H1 (cell line): ENCODE data around the gene ELMO1. TPM values are rescaled to one million over a fixed set of nuclear protein-coding genes. Genes with fewer than 3 reads are reported as not detected.

Source experiments
- CTCF ChIA-PET: fragments of 300-600 bp; sonication (Branson Sonifier 250); formaldehyde crosslinking; loops from one replicate; lab custom pipeline; 2021; ENCODE audit not compliant: partially characterized antibody; lab: Charles Lee
- POLR2A ChIA-PET: fragments of 300-600 bp; sonication (Branson Sonifier 250); formaldehyde crosslinking; loops from one replicate; lab custom pipeline; 2021; ENCODE audit warnings: inconsistent platforms; ENCODE audit not compliant: partially characterized antibody; lab: Charles Lee
- DNase-seq, 2 experiments: peaks; one replicate each; pipeline versions ENCODE4 v3.0.0 to v3.0.0-alpha.2; 2010 to 2022; ENCODE audit warnings: low spot score in 2 of 2, low read depth in 1 of 2, mixed read lengths in 1 of 2
- FAIRE-seq: peaks from 2 replicates; lab custom pipeline; 2011; peaks lifted over from hg19 to GRCh38; lab: Jason Lieb, UNC
- H2AFZ ChIP-seq: 2 replicates; pipeline ENCODE4 v1.8.1; 2012; ENCODE audit warnings: low read length, inconsistent platforms
- H2AK5ac ChIP-seq: 2 replicates; pipeline ENCODE4 v1.6.1; 2013; ENCODE audit warnings: low read depth, low read length
- H2BK120ac ChIP-seq: replicated peaks from 2 replicates; pipeline ENCODE3; 2013; ENCODE audit warnings: low read depth, low read length, inconsistent platforms
- H2BK12ac ChIP-seq: 2 replicates; pipeline ENCODE4 v1.6.1; 2013; ENCODE audit warnings: low read depth, low read length
- H2BK15ac ChIP-seq: 2 replicates; pipeline ENCODE4 v1.6.1; 2013; ENCODE audit warnings: low read length
- H2BK20ac ChIP-seq: 2 replicates; pipeline ENCODE4 v1.6.1; 2013; ENCODE audit warnings: low read length
- H2BK5ac ChIP-seq: 2 replicates; pipeline ENCODE4 v1.6.1; 2013; ENCODE audit warnings: low read depth, low read length
- H3K14ac ChIP-seq: 2 replicates; pipeline ENCODE4 v1.6.1; 2013; ENCODE audit warnings: inconsistent platforms; ENCODE audit not compliant: insufficient read length
- H3K18ac ChIP-seq: 2 replicates; pipeline ENCODE4 v1.6.1; 2013; ENCODE audit warnings: low read length; ENCODE audit errors: extremely low read depth
- H3K23ac ChIP-seq: 2 replicates; pipeline ENCODE4 v1.6.1; 2013; ENCODE audit warnings: inconsistent platforms; ENCODE audit not compliant: insufficient read length
- H3K23me2 ChIP-seq: 2 replicates; pipeline ENCODE4 v1.6.1; 2013; ENCODE audit warnings: low read depth, low read length
- H3K27ac ChIP-seq: 2 replicates; pipeline ENCODE4 v1.6.1; 2011; ENCODE audit warnings: low read depth, low read length, inconsistent platforms
- H3K27me3 ChIP-seq, 4 experiments: replicated peaks in 1 of 4; 1 replicate in 1 of 4; 2 replicates in 3 of 4; pipeline versions ENCODE4 v1.6.1 to v1.8.1; 2011 to 2013; ENCODE audit warnings: low read length in 3 of 4, mild to moderate bottlenecking in 3 of 4, inconsistent platforms in 2 of 4, mixed read lengths in 2 of 4, moderate library complexity in 1 of 4; ENCODE audit not compliant: control insufficient read depth in 3 of 4, insufficient read depth in 3 of 4; ENCODE audit errors: extremely low read depth in 1 of 4
- H3K36me3 ChIP-seq, 4 experiments: 2 replicates each; pipeline versions ENCODE4 v1.6.1 to v1.8.1; 2011 to 2013; ENCODE audit warnings: mild to moderate bottlenecking in 4 of 4, low read length in 3 of 4, moderate library complexity in 2 of 4, control low read depth in 1 of 4, inconsistent platforms in 1 of 4; ENCODE audit not compliant: insufficient read depth in 4 of 4, control insufficient read depth in 2 of 4
- H3K4ac ChIP-seq: replicated peaks from 2 replicates; pipeline ENCODE3; 2013; ENCODE audit warnings: low read length, low read depth, mixed read lengths, inconsistent platforms; ENCODE audit not compliant: insufficient read length
- H3K4me1 ChIP-seq, 4 experiments: replicated peaks in 1 of 4; 1 replicate in 1 of 4; 2 replicates in 3 of 4; pipeline versions ENCODE4 v1.6.1 to v1.8.1; 2011 to 2013; ENCODE audit warnings: low read length in 3 of 4, inconsistent platforms in 2 of 4, mixed read lengths in 1 of 4; ENCODE audit not compliant: insufficient read depth in 4 of 4, control insufficient read depth in 3 of 4
- H3K4me2 ChIP-seq, 2 experiments: 2 replicates each; pipeline versions ENCODE4 v1.6.1 to v1.8.1; 2011 to 2013; ENCODE audit warnings: low read depth in 2 of 2, low read length in 2 of 2, control low read depth in 1 of 2, inconsistent platforms in 1 of 2, mild to moderate bottlenecking in 1 of 2; ENCODE audit not compliant: insufficient read depth in 1 of 2
- H3K4me3 ChIP-seq, 4 experiments: fragments of 200-600, 300-600 bp in 1 of 4; sonication (generic), shearing (Covaris generic), sonication (Bioruptor Twin) in 1 of 4; 2 replicates each; pipeline versions ENCODE4 v1.5.1 to v1.8.1; 2011 to 2016; ENCODE audit warnings: low read length in 4 of 4, low read depth in 3 of 4, control low read depth in 2 of 4, inconsistent platforms in 2 of 4, mild to moderate bottlenecking in 2 of 4, mixed read lengths in 1 of 4, moderate library complexity in 1 of 4; ENCODE audit not compliant: insufficient read depth in 2 of 4; ENCODE audit errors: extremely low read depth in 1 of 4
- H3K56ac ChIP-seq: replicated peaks from 2 replicates; pipeline ENCODE3; 2013; ENCODE audit warnings: low read depth, mild to moderate bottlenecking, mixed read lengths, low read length, inconsistent platforms; ENCODE audit not compliant: insufficient read length
- H3K79me1 ChIP-seq: 2 replicates; pipeline ENCODE4 v1.6.1; 2013; ENCODE audit warnings: low read depth, low read length, control low read depth
- H3K79me2 ChIP-seq, 2 experiments: 2 replicates each; pipeline versions ENCODE4 v1.6.1 to v1.8.1; 2012 to 2013; ENCODE audit warnings: low read length in 2 of 2, mild to moderate bottlenecking in 2 of 2, inconsistent platforms in 1 of 2; ENCODE audit not compliant: insufficient read depth in 2 of 2, control insufficient read depth in 1 of 2
- H3K9ac ChIP-seq, 4 experiments: replicated peaks in 1 of 4; 1 replicate in 1 of 4; 2 replicates in 3 of 4; pipeline versions ENCODE4 v1.6.1 to v1.8.1; 2011 to 2013; ENCODE audit warnings: low read depth in 3 of 4, low read length in 3 of 4, control low read depth in 2 of 4, mild to moderate bottlenecking in 2 of 4, moderate library complexity in 2 of 4, inconsistent platforms in 1 of 4; ENCODE audit errors: extremely low read depth in 1 of 4
- H3K9me3 ChIP-seq, 2 experiments: 2 replicates each; pipeline versions ENCODE4 v1.6.1 to v1.8.1; 2012 to 2013; ENCODE audit warnings: mild to moderate bottlenecking in 2 of 2, moderate library complexity in 2 of 2, control low read depth in 1 of 2, inconsistent platforms in 1 of 2, low read depth in 1 of 2, low read length in 1 of 2, mixed read lengths in 1 of 2; ENCODE audit not compliant: insufficient read depth in 2 of 2
- H4K20me1 ChIP-seq, 2 experiments: replicated peaks in 1 of 2; 2 replicates each; pipeline versions ENCODE3 to v1.8.1; 2011 to 2013; ENCODE audit warnings: inconsistent platforms in 2 of 2, low read length in 2 of 2, mild to moderate bottlenecking in 1 of 2; ENCODE audit not compliant: insufficient read depth in 2 of 2, control insufficient read depth in 1 of 2
- H4K5ac ChIP-seq: 2 replicates; pipeline ENCODE4 v1.6.1; 2013; ENCODE audit warnings: low read length, low read depth, mixed read lengths, inconsistent platforms; ENCODE audit not compliant: insufficient read length
- H4K8ac ChIP-seq: 2 replicates; pipeline ENCODE4 v1.8.0; 2013; ENCODE audit warnings: mild to moderate bottlenecking, moderate library complexity, low read length, inconsistent platforms; ENCODE audit not compliant: insufficient read depth; ENCODE audit errors: extremely low read depth
- H4K91ac ChIP-seq: replicated peaks from 2 replicates; pipeline ENCODE3; 2013; ENCODE audit warnings: low read length, mixed read lengths, inconsistent platforms; ENCODE audit not compliant: insufficient read length
- E2F6 ChIP-seq: IDR thresholded peaks from 2 replicates; pipeline ENCODE4 v1.6.1; 2012; ENCODE audit warnings: inconsistent platforms
- SAP30 ChIP-seq: fragments of 300-600 bp; sonication (generic); IDR thresholded peaks from 2 replicates; pipeline ENCODE4 v1.7.1; 2012; ENCODE audit warnings: low read length, moderate library complexity, mild to moderate bottlenecking, inconsistent platforms; ENCODE audit not compliant: insufficient read depth, insufficient replicate concordance
- SP1 ChIP-seq: IDR thresholded peaks from 2 replicates; pipeline ENCODE4 v1.6.1; 2011; ENCODE audit warnings: low read depth, low read length
- SP2 ChIP-seq: IDR thresholded peaks from 2 replicates; pipeline ENCODE4 v1.6.1; 2012; ENCODE audit warnings: mild to moderate bottlenecking, low read length, inconsistent platforms
- WGBS, 2 experiments: shearing (Covaris generic) in 1 of 2; methylation state at CpG; one replicate each; pipeline versions ENCODE4 v1.1.6 to v1.1.7; 2013 to 2015; ENCODE audit warnings: low lambda C conversion rate in 2 of 2, mixed read lengths in 2 of 2, inconsistent platforms in 1 of 2, low coverage in 1 of 2, missing lambda C conversion rate in 1 of 2; ENCODE audit not compliant: insufficient replicate concordance in 2 of 2, insufficient coverage in 1 of 2, insufficient read length in 1 of 2; ENCODE audit errors: extremely low coverage in 1 of 2, missing lambda C conversion rate in 1 of 2; 5-methylcytosine and 5-hydroxymethylcytosine counted together
- polyA plus RNA-seq, 7 experiments: library from polyadenylated mRNA; depleted of rRNA in 3 of 7; stranded (reverse) in 5 of 7; unstranded in 2 of 7; fragments of >200 nt in 5 of 7; fragments of 200-250 nt in 2 of 7; gene quantifications; 1 replicate in 5 of 7; 2 replicates in 1 of 7; 4 replicates in 1 of 7; pipeline versions ENCODE4 v1.2.1 to v1.2.3, GENCODE V29; 2011 to 2013; ENCODE audit warnings: missing spikeins in 2 of 7, mixed read lengths in 2 of 7
- total RNA-seq: library from RNA; stranded (reverse); fragmentation: NEBNext Ultra II Directional; extraction: Animal tissue kit (Norgen Biotek cat#: 25700); gene quantifications from 2 replicates; pipeline ENCODE4 v1.2.1, GENCODE V29; 2021

ELMO1 gene
- total and polyA plus RNA-seq, 2 of the 8 experiments (the other 6 are each of a cell fraction or from before 2014, with no cell fraction given), result 18.4 to 21.0 TPM

- no peak for DNase-seq
- H3K4me1 ChIP-seq, result no peaks in the 10 kb centered on the region
- H3K4me3 ChIP-seq, result no peak overlapping the region
- H2BK120ac ChIP-seq, result no peak overlapping the region
- no peak overlapping the region for H3K18ac ChIP-seq
- H4K91ac ChIP-seq, result no peak overlapping the region
- WGBS, 2 experiments, result 84% methylated on average over 3 of the region's 3 CpGs; no CpG with 5 or more reads in 1 of the 2 experiments
- H3K14ac ChIP-seq, result no peak overlapping the region
- no peaks in the 10 kb centered on the region for H3K79me2 ChIP-seq
- H2BK15ac ChIP-seq, result no peak overlapping the region
- no peak overlapping the region for H4K5ac ChIP-seq
- no peaks in the 10 kb centered on the region for H3K9me3 ChIP-seq
- H3K4me2 ChIP-seq, result no peak overlapping the region
- H4K20me1 ChIP-seq, result no peaks in the 10 kb centered on the region
- H2BK12ac ChIP-seq, result no peak overlapping the region
- no peak overlapping the region for H3K56ac ChIP-seq
- H3K4ac ChIP-seq, result no peak overlapping the region
- no peak overlapping the region for H2AFZ ChIP-seq
- POLR2A ChIA-PET, result no interaction called here
- H2BK5ac ChIP-seq, result no peak overlapping the region
- H2AK5ac ChIP-seq, result no peak overlapping the region
- no peaks in the 10 kb centered on the region; the same call in 1 of the 2 replicates for H3K79me1 ChIP-seq
- no peak overlapping the region for H2BK20ac ChIP-seq
- FAIRE-seq, result no peak
- H3K36me3 ChIP-seq, result no peaks in the 10 kb centered on the region
- no peak overlapping the region for H3K23ac ChIP-seq
- CTCF ChIA-PET, result interaction anchor here (0.9 to 1.5 kb wide), 2 partner anchors 43 to 322 kb away, joined by 3 to 4 read pairs; no protein-coding TSS in a partner anchor
- H3K27ac ChIP-seq, result no peak overlapping the region
- no peaks in the 10 kb centered on the region for H3K27me3 ChIP-seq
- H3K9ac ChIP-seq, result no peak overlapping the region
- H3K23me2 ChIP-seq, result 0 out of 2 replicates have a peak, but pooled peaks cover 3% of the 10 kb centered on the region
- no peak overlapping the region for H4K8ac ChIP-seq
- TF ChIP-seq SAP30 (no peak), E2F6 (no peak), SP1 (no peak), SP2 (no peak)
These were observed 639.6 kb downstream of the ELMO1 start for GRCh38 chr7:36809086-36809485.
